ENCODE results near the gene NOTCH1.
A peak's percentile ranks its signal among the peaks of the same experiment; 100 is the strongest.
"Not testable (repeated sequence)": the region's sequence is repeated elsewhere in the genome, so short reads cannot be mapped to it uniquely, and the experiment has no call there.

NOTCH1 gene

GRCh38 chr9:136584401-136584932 lies 38.6 kb upstream of the NOTCH1 start:
- no peak for DNase-seq (ENCODE audit: low read depth)
- H3K4me3 ChIP-seq (ENCODE audit: low read length) = no peak overlapping the region
- TF ChIP-seq CTCF (conservative IDR thresholded peaks at IDR 0.05; ENCODE audit: low read length) = no peak

GRCh38 chr9:136582977-136583735 lies 37.3 kb upstream of the NOTCH1 start:
- no peak for TF ChIP-seq CTCF (conservative IDR thresholded peaks at IDR 0.05; ENCODE audit: low read length)
- no peak for DNase-seq (ENCODE audit: low read depth)
- no peak overlapping the region for H3K4me3 ChIP-seq (ENCODE audit: low read length)

- no peak for TF ChIP-seq CTCF (conservative IDR thresholded peaks at IDR 0.05; ENCODE audit: low read length)
- H3K4me3 ChIP-seq (ENCODE audit: low read length) = no peak overlapping the region
- no peak for DNase-seq (ENCODE audit: low read depth)
These were observed 36.0 kb upstream of the NOTCH1 start for GRCh38 chr9:136581614-136582447.

- DNase-seq (ENCODE audit: low read depth) = peak; percentile 8
- H3K4me3 ChIP-seq (ENCODE audit: low read length) = not testable (repeated sequence)
These were observed 33.9 kb upstream of the NOTCH1 start for GRCh38 chr9:136579650-136580219.

- TF ChIP-seq CTCF (conservative IDR thresholded peaks at IDR 0.05; ENCODE audit: low read length) = no peak
- DNase-seq (ENCODE audit: low read depth) = no peak
- H3K4me3 ChIP-seq (ENCODE audit: low read length) = no peak overlapping the region
These were observed 33.2 kb upstream of the NOTCH1 start for GRCh38 chr9:136578915-136579649.

- no peak for TF ChIP-seq CTCF (conservative IDR thresholded peaks at IDR 0.05; ENCODE audit: low read length)
- DNase-seq (ENCODE audit: low read depth) = no peak
- no peak overlapping the region for H3K4me3 ChIP-seq (ENCODE audit: low read length)
These were observed 32.7 kb upstream of the NOTCH1 start for GRCh38 chr9:136578626-136578914.
